DMS114 treated with DMSO at 0.1 percent for 48 hours (cell line): ENCODE data around the gene IMPDH2.

Source experiments
- DNase-seq: peaks from one replicate; lab custom pipeline; 2025; ENCODE audit not compliant: unreplicated experiment; lab: John Stamatoyannopoulos, UW

The IMPDH2 gene

GRCh38 chr3:48984663-48985062, 44.5 kb downstream of the IMPDH2 start:
- DNase-seq: no peak

- no peak for DNase-seq
Observed at GRCh38 chr3:48983096-48983495, 46.1 kb downstream of the IMPDH2 start.

- no peak for DNase-seq
Observed at GRCh38 chr3:48982686-48983085, 46.5 kb downstream of the IMPDH2 start.

DNA sequence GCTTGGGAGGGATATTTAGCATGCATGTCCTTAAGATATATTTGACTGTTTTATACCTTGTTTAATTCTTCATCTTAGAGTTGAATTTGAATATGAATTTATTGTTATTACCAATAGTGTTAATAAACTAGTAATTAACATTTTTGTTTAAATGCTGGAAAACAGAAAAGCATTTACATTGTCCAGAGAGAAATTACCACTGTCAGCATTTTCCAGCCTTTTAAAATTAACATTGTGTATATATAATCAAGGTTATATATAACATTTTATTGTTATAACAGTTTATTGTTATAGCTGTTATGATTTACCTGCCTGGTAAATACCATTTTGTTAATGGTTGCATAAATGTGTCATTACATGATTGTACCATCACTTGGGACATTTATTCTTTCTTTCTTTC, 47.2 kb downstream of the IMPDH2 start:
- no peak for DNase-seq

GRCh38 chr3:48980295-48980694, 48.9 kb downstream of the IMPDH2 start:
- no peak for DNase-seq

DNA sequence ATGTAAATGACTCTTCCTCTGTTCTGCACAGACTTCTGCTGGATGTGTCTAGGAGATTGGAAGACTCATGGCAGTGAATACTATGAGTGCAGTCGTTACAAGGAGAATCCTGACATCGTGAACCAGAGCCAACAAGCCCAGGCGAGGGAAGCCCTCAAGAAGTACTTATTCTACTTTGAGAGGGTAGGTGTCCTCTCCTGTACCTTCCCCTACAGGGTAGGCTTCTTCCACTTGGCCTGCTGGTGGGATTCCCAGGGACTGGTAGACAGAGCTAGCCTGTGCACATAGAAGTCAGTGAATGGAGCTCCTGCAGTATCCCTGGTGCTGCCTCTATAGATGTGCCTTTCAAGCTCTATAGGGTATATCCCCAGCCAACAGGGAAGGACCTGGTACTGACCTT, 49.7 kb downstream of the IMPDH2 start:
- no peak for DNase-seq
